K562 treated with DMSO at 1 percent for 12 hours (cell line): ENCODE results near the gene PHYH. TPM values are rescaled to one million over a fixed set of nuclear protein-coding genes. Genes with fewer than 3 reads are reported as not detected.

Experiments used
- total RNA-seq: library from RNA; unstranded; fragments of 300-600 nt; gene quantifications from 2 replicates; pipeline ENCODE4 v1.2.3, GENCODE V29; 2022; ENCODE audit not compliant: insufficient read depth

PHYH gene
- total RNA-seq: 7.0 and 11.2 TPM in 2 replicates

DNA sequence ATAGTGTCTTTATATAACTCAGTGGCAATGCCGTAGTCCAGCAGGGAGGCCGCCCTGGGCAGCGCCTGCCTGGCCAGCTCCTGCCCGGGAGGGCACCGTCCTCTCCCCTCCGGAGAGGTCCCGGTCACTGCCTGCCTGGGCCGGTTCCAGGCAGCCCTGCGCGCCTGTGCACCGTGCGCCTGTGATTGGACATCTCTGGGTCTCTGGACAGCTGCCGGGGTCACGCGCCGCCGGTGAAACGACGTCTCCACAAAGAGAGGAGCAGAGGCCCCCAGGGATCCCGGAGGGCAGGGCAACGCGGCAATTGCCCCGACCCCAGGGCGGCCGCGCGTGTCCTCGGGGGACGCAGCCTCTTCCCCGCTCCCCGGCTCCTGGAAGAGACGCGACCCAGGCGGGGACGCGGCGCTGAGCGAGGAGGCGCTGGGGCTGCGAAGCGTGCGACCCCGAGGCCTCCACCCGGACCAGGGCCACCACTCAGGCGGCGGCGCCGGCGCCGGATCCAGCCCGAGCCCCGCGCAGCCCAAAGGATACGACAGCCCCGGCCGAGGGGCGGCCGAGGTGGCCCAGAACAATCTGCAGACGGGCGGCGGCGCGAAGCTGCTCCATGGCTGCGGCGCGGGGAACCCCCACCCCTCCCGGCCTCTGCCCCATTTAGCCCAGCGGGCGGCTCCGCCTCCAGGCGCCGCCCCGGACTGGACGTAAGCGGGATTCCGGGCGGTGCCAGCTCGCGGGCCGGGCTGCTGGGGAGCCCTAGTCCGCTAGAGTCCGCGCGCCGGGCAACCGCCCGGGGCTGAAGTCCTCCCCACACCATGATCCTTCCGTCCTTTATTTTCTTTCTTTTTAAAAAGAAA is at the start of gene PHYH:
PHYH (minus strand) TSS at position 628 of the 851 bp plus-strand sequence; CDS start at position 606, 22 bp downstream.

DNA sequence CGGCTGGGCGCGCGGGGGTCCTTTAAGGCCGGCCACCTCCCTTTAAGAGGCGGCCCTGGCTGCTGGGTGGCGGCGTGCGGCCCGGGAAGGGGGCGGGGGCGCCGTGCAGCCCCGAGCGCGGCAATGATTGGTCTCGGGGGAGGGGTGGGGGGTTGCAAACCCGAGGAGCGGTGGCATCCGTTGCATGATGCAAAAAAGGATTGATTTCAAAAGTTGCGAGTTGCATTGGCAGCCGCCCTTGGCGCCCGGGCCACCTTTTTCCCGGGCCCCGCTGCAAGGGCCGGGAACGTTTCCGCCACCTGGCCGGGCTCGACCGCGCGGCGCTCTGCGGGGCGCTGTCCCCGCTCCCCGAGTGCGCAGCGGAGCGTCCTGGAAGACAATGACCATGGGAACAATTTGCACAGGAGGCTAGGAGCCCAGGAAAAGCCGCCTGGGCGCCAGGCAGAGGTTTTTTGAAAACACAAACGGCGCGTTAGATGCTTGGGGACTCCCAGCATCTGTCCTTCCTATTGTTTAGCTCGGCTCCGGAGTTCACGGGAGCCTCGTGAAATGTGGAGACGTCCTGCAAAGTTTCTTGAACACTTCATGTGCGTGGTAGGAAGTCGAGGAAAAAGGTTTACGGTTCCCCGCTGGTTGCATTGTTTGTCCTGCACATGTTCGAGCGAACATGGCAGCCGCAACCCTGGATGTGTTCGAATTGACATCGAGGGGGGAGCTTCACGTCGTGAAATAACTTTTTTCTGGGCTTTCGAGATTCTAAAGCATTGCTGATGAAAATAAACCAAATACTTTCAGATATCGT is 48.6 kb upstream of the PHYH start, which contains the start of gene SEPHS1:
SEPHS1 (minus strand) TSS at position 78 of the 802 bp plus-strand sequence. CDS start 3,343 bp downstream, outside the sequence.

DNA sequence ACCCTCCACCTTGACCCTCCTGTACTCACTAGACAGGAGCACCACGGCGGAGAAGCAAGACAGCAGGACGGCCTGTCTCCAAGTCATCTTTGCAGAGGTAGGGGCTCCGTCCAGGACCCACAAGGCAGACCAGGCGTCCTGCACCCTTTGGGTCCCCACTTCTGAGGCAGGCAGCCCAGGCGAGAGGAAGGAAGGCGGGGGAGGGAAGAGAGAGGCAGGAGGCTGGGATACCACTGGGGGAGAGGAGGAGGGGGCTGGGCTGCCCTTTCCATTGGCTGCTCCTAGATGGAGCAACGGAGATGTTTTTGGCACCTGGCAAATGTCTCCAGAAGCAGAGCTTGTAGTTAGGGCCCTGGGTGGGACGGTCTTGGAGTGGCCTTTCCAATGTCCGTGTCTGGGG is 65.7 kb downstream of the PHYH start, which contains the start of gene UCMA:
UCMA (minus strand) TSS at position 203 of the 400 bp plus-strand sequence; CDS start at position 87, 116 bp downstream.

Other genes with a start within 250 kb of the PHYH start
- gene OPTN, start 199.9 kb downstream of the PHYH start, total RNA-seq: 17.6 and 31.2 TPM in 2 replicates
- gene MCM10, start 138.5 kb downstream of the PHYH start, total RNA-seq: 8.3 and 22.2 TPM in 2 replicates
- not detected in 2 replicates for gene UCMA, start 65.7 kb downstream of the PHYH start, total RNA-seq
- gene SEPHS1, start 48.2 kb upstream of the PHYH start, total RNA-seq: 15.9 and 32.3 TPM in 2 replicates
- gene BEND7, start 228.9 kb upstream of the PHYH start, total RNA-seq: 1.5 and 8.3 TPM in 2 replicates